Measurements from ENCODE around the gene ING2. TPM values are rescaled to one million over a fixed set of nuclear protein-coding genes. Genes with fewer than 3 reads are reported as not detected.
"Not testable (repeated sequence)": the region's sequence is repeated elsewhere in the genome, so short reads cannot be mapped to it uniquely, and the experiment has no call there.

The ING2 gene
- total and polyA plus RNA-seq, 7 donors = 6.3 to 35.1 (median 13.6) TPM

- TF ChIP-seq CTCF (IDR thresholded peaks at IDR 0.05) = no peak
- ATAC-seq = no peak
- Histone ChIP-seq H3K27me3 (ENCODE audit: insufficient read depth in 3 of 3, low read length in 2 of 3) (no peaks in the 10 kb centered on the region), H3K4me1 (no peaks in the 10 kb centered on the region), H3K9me3 (no peaks in the 10 kb centered on the region), H3K4me3 (no peak overlapping the region), H3K27ac (no peak overlapping the region), H3K36me3 (ENCODE audit: insufficient read depth in 1 of 2, low read depth in 1 of 2) (no peaks in the 10 kb centered on the region)
- intact Hi-C loops (cut with DNase I) = loop anchor here (2.0 to 10.0 kb wide), 3 partner anchors 132 to 694 kb away; no protein-coding TSS in a partner anchor
- WGBS, 3 donors = 77 to 82% (median 80%) methylated on average over 4 of the region's 4 CpGs
- no peak for DNase-seq
Measured at GRCh38 chr4:183470821-183471220, 34.0 kb upstream of the ING2 start.

- ATAC-seq (peak; percentile 68 to 97 (median 85)), DNase-seq (peak; percentile 85 to 91)
- no peaks in the 10 kb centered on the region for H3K9me3 ChIP-seq
- H3K27ac ChIP-seq = no peak overlapping the region
- no peaks in the 10 kb centered on the region for H3K4me1 ChIP-seq
- intact Hi-C loops (cut with DNase I) = loop anchor here (2.0 to 10.0 kb wide), 4 partner anchors 131 to 693 kb away; partner anchors contain the start of genes RWDD4 (in 1 of the 2) and TRAPPC11 (in 1 of the 2)
- no peaks in the 10 kb centered on the region for H3K36me3 ChIP-seq (ENCODE audit: insufficient read depth in 1 of 2, low read depth in 1 of 2)
- H3K27me3 ChIP-seq (ENCODE audit: insufficient read depth in 3 of 3, low read length in 2 of 3) = no peaks in the 10 kb centered on the region
- peak overlapping the region; percentile 26 for H3K4me3 ChIP-seq
- peak; percentile 90 for TF ChIP-seq CTCF (IDR thresholded peaks at IDR 0.05)
- WGBS, 3 donors = 31 to 35% (median 31%) methylated on average over 12 of the region's 12 CpGs
Measured at GRCh38 chr4:183471946-183472708, 32.7 kb upstream of the ING2 start.

- no peak for TF ChIP-seq CTCF (IDR thresholded peaks at IDR 0.05)
- H3K9me3 ChIP-seq = no peaks in the 10 kb centered on the region
- H3K36me3 ChIP-seq (ENCODE audit: insufficient read depth in 1 of 2, low read depth in 1 of 2) = no peaks in the 10 kb centered on the region
- H3K27ac ChIP-seq = no peak overlapping the region
- no peak overlapping the region for H3K4me3 ChIP-seq
- WGBS, 3 donors = 16 to 26% (median 26%) methylated on average over 5 of the region's 5 CpGs
- no peaks in the 10 kb centered on the region for H3K4me1 ChIP-seq
- intact Hi-C loops (cut with DNase I) = loop anchor here (10.0 kb wide), 2 partner anchors 127 to 687 kb away; no protein-coding TSS in a partner anchor
- ATAC-seq (no peak), DNase-seq (no peak)
- H3K27me3 ChIP-seq (ENCODE audit: insufficient read depth in 3 of 3, low read length in 2 of 3) = no peaks in the 10 kb centered on the region
Measured at GRCh38 chr4:183478123-183478522, 26.7 kb upstream of the ING2 start.

- Histone ChIP-seq H3K36me3 (ENCODE audit: insufficient read depth in 1 of 2, low read depth in 1 of 2) (no peaks in the 10 kb centered on the region), H3K4me3 (no peak overlapping the region), H3K27ac (no peak overlapping the region), H3K9me3 (no peaks in the 10 kb centered on the region), H3K4me1 (no peaks in the 10 kb centered on the region), H3K27me3 (ENCODE audit: insufficient read depth in 3 of 3, low read length in 2 of 3) (no peaks in the 10 kb centered on the region)
- DNase-seq (no peak), ATAC-seq (no peak)
- TF ChIP-seq CTCF (IDR thresholded peaks at IDR 0.05) = no peak
- intact Hi-C loops (cut with DNase I) = loop anchor here (10.0 kb wide), 2 partner anchors 126 to 686 kb away; no protein-coding TSS in a partner anchor
- 70 to 79% (median 73%) methylated on average over 2 of the region's 2 CpGs for WGBS, 3 donors
Measured at GRCh38 chr4:183478926-183479325, 25.9 kb upstream of the ING2 start.

- ATAC-seq; H3K27me3 ChIP-seq (ENCODE audit: insufficient read depth in 3 of 3, low read length in 2 of 3); H3K36me3 ChIP-seq (ENCODE audit: insufficient read depth in 1 of 2, low read depth in 1 of 2); H3K9me3 ChIP-seq; H3K4me1 ChIP-seq; H3K4me3 ChIP-seq; intact Hi-C loops (cut with DNase I); H3K27ac ChIP-seq; DNase-seq: not testable (repeated sequence)
- 95 to 97% (median 97%) methylated on average over 19 to 33 of the region's 33 CpGs for WGBS, 3 donors
Measured at GRCh38 chr4:183482515-183483095, 22.3 kb upstream of the ING2 start.

Measured in psoas muscle (tissue), 8 donors.